NCI-H1105 treated with DMSO at 0.1 percent for 48 hours (cell line): ENCODE data around the gene MIER2.
"Not testable (repeated sequence)": the region's sequence is repeated elsewhere in the genome, so short reads cannot be mapped to it uniquely, and the experiment has no call there.

ENCODE experiments used
- DNase-seq: peaks from one replicate; lab custom pipeline; 2025; lab: John Stamatoyannopoulos, UW

The MIER2 gene, protein sequence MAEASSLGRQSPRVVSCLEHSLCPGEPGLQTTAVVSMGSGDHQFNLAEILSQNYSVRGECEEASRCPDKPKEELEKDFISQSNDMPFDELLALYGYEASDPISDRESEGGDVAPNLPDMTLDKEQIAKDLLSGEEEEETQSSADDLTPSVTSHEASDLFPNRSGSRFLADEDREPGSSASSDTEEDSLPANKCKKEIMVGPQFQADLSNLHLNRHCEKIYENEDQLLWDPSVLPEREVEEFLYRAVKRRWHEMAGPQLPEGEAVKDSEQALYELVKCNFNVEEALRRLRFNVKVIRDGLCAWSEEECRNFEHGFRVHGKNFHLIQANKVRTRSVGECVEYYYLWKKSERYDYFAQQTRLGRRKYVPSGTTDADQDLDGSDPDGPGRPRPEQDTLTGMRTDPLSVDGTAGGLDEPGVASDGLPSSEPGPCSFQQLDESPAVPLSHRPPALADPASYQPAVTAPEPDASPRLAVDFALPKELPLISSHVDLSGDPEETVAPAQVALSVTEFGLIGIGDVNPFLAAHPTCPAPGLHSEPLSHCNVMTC

DNA sequence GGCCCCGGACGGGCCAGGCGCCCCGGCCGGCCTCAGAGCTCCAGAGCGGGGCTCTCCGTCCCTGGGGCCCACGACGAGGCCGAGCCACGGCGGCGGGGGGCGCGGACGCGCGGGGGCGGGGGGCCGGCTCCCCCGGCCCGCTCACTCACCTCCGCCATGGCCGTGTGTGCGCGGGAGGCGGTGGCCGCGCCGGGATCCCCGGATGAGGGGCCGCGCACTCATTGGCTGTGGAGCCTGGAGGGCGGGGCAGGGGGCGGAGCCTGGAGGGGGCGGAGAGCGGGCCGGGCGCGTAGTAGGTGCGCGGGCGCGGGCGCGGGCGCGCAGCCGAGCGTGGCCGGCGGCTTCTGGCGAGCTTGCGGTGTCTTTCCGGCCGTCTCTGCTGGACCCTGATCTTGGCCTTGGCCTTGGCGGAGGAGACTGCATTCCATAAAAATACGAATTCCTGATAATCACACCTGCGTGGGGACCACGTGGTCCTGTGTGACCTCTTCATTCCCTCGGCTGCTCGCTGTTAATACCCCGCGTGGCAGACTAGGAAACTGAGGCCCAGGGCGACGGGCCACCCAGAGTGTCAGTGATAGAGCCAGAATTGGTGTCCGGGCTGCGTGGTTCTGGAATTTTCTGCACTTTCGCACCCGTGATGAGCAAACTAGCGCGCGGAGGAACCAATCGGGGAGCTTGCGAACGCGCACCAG, at the start of gene MIER2:
Gene MIER2 (minus strand): TSS at position 172 of the 695 bp plus-strand sequence. CDS start 14 bp downstream, at position 158.
- DNase-seq: peak; percentile 64

DNA sequence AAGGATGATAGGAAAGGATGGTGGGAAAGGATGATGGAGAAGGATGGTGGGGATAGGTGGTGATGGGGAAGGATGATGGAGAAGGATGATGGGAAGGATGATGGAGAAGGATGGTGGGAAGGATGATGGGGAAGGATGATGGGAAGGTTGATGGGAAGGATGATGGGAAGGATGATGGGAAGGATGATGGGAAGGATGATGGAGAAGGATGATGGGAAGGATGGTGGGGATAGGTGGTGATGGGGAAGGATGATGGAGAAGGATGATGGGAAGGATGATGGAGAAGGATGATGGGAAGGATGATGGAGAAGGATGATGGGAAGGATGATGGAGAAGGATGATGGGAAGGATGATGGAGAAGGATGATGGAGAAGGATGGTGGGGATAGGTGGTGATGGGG, 49.0 kb upstream of the MIER2 start:
- not testable (repeated sequence) for DNase-seq

DNA sequence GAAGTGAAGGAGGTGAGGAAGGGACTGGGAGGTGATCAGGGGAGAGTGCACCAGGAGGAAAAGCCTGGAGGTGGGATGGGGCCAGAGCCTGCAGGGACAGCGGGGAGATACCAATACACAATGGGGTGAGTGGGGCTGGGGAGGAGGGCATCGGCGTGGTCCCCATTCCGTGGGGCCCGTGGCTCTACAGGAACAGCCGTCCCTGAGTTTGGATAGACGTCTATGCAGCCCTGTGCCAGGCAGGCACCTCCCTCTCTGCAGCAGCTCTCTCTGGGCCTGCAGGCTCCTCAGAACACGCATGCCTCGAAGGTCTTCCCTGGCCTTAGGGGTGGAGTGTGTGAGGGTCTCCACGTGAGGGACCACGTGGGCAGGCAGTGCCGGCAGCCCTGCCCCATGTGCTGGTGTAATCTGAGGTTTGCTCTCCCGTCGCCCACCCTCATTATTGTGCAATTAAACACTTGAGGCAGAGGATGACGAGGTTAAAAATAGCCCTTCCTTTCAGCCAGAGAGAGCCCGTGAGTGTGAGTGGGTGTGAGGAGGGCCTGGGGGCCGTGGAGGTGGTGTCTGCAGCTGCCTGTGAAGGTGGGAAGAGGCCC, 47.9 kb upstream of the MIER2 start:
- DNase-seq: no peak

DNA sequence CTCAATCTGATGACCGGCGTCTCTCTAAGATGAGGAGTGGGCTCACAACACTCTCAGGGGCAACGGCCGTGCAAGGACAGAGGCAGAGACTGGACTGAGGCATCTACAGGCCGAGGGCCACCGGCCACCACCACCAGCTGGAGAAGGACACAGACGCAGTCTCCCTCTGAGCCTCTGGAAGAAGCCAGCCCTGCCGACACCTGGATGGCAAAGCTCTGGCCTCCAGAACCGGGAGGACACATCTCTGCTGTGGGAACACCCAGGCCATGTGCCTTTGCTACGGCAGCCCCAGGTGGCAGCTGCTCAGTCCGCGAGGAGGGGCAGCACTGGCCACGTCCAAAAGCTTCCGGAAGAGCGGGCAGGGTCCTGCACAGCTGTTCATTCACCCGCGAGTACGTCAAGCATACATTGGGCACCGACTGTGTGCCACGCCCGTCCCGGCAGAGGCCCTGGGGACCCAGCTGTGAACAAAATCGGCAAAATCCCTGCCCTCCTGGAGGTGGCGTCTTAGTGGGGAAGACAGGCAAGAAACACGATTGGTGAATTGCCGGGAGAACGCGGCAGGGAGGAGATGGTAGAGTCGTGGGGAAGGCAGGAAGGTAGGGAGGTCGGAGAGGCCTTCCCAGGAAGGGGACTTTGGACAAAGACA, 47.3 kb upstream of the MIER2 start:
- DNase-seq: no peak

DNA sequence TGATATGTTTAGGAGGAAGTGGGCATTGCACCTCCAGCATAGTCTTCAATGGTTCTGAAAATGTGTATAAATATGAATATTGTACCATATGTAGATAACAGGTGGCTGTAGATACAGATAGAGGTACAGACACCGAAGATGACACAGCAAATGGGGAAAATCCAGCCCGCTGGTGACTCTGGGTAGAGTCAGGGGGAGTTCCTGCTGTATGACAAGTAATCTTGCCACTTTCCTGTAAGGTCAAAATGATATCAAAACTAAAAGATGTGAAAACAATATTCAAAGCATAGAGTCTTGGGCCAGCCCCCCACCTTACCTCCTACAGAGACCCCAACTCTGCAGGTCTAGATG, 46.6 kb upstream of the MIER2 start:
- no peak for DNase-seq

DNA sequence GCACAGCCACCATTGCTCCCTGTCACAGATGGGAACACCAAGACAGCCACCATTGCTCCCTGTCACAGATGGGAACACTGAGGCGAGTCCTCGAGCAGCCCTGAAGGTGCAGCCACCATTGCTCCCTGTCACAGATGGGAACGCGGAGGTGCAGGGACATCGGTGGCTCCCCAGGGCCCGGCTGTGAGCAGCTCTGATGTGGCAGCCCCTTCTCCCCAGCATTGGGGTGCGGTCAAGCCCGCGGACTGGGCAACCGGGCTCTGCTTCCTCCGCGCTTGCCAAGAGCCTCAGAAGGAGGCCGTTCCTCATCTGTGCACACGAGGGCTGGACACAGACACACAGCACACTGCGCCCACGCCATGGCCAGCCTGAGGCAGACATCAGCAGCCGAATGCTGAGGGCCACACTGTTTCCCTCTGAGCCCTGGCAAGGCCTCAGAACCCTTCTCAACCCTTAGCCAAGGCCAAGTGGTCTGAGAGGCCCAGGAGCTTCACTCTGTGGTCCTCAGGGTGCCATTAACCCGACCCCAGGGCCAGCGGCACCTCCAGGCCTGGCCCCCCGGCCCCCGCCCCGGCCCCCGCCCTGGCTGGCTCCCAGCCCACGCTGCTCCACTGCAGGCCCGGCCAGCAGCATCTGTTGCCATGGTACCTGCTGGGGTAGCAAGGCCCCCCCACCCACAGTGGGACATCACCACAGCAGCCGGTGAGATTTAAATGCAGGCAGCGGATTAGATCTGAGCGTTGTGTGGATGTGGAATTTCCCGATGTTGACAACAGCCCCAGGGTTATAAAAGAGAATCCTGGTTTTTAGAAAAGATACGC, 46.0 kb upstream of the MIER2 start:
- no peak for DNase-seq

DNA sequence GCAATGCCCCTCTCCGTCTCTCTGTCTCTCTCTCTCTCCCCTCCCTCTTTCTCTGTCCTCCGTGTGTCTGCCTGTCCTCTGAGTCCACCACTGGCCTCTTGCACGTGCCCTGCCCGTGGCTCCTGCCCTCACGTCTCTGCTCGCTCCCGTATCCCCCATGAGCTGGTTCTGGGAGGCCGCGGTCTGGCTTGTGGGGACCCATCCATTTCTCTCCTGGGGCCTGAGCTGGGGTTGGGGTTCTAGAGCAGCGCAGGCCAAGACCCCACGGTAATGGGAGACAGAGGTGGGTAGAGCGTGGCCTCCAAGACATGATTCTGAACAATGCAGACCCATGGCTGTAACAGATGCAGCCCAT, 45.3 kb upstream of the MIER2 start:
- no peak for DNase-seq

DNA sequence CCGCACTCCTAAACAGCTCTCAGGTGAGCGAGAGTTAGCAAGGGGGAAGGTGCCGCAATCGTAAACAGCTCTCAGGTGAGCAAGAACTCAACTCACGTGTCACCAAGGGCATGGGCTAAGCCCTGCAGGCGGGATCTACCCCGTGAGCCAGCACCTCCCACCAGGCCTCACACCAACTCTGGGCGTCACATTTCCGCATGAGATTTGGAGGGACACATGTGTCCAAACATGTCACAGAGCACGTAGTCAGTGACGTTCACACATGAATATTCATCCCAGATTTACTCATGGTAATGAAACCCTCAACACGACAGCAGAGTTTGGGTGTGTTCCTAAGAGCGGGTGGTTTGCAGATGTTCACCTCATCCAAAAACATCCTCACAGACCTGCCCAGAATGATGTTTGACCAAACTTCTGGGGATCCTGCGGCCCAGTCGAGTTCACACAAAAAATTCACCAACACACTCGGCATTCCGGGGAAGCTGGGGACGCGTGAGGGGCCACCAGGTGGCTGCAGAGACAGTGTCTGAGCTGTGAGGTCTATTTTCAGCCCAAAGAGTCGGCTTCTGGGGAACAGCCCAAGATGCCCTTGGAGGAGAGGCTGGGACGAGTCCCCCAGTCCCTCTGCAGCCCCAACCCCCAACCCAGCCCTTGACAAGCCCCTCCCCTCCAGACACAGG, 44.8 kb upstream of the MIER2 start:
- no peak for DNase-seq

DNA sequence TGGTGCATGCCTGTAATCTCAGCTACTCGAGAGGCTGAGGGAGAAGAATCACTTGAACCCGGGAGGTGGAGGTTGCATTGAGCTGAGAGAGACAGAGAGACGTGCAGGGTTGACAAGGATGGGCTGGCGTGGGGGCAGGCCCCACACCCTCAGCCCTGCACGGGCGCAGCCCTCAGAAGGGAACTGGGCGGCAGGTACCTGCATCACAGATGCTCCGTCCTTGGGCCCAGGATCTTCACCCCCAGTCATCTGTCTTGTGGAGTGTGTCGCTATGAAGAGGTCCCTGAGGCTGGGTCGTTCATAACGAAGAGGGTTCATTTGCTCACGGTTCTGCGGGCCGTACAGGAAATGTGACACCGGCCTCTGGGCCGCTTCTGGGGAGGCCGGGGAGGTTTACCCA, 44.1 kb upstream of the MIER2 start:
- no peak for DNase-seq

DNA sequence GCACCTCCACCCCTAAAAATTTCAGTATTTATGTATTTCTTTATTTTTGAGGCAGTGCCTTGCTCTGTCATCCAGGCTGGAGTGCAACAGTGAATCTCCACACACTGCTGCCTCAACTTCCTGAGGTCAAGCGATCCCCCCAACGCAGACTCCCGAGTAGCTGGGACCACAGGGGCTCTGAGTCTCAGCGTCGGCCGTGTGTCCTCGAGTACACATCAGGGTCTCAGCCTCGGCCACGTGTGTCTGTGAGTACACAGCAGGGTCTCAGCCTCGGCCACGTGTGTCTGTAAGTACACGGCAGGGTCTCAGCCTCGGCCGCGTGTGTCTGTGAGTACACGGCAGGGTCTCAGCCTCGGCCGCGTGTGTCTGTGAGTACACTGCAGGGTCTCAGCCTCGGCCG, 43.2 kb upstream of the MIER2 start:
- no peak for DNase-seq

DNA sequence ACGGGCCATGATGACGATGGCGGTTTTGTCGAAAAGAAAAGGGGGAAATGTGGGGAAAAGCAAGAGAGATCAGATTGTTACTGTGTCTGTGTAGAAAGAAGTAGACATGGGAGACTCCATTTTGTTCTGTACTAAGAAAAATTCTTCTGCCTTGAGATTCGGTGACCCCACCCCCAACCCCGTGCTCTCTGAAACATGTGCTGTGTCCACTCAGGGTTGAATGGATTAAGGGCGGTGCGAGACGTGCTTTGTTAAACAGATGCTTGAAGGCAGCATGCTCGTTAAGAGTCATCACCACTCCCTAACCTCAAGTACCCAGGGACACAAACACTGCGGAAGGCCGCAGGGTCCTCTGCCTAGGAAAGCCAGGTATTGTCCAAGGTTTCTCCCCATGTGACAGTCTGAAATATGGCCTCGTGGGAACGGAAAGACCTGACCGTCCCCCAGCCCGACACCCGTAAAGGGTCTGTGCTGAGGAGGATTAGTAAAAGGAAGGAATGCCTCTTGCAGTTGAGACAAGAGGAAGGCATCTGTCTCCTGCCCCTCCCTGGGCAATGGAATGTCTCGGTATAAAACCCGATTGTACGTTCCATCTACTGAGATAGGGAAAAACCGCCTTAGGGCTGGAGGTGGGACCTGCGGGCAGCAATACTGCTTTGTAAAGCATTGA, 42.2 kb upstream of the MIER2 start:
- not testable (repeated sequence) for DNase-seq

DNA sequence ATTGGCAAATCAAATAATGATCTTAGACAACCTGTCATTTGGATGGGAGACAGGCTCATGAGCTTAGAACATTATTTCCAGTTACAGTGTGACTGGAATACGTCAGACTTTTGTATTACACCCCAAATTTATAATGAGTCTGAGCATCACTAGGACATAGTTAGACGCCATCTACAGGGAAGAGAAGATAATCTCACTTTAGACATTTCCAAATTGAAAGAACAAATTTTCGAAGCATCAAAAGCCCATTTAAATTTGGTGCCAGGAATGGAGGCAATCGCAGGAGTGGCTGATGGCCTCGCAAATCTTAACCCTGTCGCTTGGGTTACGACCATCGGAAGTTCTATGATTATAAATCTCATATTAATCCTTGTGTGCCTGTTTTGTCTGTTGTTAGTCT, 41.6 kb upstream of the MIER2 start:
- not testable (repeated sequence) for DNase-seq

DNA sequence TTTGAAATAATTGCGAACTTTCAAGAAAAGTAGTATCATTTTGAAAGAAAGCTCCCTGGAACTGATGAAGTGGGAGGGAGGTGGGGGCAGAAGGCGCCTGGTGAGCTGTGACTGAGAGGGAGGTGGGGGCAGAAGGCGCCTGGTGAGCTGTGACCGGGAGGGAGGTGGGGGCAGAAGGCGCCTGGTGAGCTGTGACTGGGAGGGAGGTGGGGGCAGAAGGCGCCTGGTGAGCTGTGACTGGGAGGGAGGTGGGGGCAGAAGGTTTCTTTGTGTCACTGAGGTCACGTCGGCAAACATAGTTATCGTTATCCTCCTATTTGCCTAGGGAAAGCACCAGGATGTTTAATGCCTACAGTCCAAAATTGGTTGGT, 40.2 kb upstream of the MIER2 start:
- no peak for DNase-seq

DNA sequence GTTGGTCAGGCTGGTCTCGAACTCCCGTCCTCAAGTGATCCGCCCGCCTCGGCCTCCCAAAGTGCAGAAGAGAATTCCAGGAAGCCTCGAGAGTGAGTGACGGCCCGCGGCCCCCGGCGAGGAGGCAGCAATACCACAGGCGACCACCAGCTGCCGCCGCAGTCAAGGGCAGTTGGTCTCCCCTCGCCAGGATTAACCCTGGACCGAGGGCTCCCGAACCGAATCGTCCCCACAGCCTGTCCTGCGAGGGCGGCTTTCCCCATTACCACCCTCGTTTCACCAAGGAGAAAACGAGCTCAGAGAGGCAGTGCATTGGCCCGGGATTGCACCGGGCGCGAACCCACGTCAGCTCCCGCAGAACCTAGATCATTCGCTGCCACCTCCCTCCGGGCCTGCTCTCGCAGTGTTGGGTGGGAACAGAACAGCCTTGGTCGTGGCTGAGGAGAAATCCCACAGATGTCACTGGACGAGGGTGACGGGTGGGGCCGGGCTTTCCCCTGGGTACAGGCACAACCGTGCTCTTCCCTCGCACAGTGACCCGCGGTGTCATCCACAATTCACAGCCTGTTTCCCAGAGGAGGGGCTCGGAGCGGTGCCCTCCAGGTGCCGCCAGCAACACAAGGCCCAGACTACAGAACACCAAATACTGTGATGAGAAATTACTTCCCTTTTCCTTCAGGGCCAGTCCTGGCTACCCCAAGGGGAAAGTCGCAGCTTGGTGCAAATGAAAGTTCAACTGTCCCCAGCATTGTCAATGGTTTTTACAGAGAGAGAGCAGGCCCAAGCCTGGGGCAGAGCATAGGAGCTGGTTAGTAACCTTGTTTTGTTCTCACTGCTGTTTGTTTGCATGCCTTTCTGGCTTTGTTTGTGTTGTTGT, 39.6 kb upstream of the MIER2 start:
- DNase-seq: no peak

DNA sequence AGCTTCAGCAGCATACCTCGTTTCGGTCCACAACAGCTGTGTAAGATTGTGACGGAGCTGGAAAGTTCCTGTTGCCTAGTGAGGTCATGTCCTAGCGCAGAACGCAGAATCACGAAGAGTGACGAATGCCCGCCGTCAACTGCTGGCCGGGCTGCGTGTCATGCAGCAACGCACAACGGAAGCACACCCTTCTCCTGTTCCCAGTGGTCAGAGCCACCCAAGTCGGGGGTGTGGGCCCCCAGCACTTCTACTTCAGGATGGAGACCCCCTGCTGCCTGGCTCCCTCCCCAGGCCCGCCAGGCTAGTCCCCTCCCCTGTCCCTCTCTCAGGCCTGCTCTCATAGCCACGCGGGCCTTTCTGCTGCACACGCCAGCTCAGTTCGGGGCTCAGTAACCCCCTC, 38.4 kb upstream of the MIER2 start:
- no peak for DNase-seq

DNA sequence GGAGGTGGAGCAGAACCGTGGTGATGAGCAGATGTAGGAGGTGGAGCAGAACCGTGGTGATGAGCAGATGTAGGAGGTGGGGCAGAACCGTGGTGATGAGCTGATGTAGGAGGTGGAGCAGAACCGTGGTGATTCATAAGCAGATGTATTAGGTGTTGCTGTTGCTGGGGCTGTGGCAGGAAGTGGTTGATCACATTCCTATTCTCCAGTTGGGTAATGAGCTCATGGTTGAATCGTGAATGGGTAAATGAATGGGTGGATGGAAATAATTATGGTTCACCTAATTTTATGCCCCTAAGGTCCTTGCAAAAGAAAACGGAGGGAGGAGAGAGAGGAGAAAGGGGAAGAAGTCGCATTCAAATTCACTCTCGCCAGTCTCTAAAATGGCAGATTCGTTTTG, 38.0 kb upstream of the MIER2 start:
- not testable (repeated sequence) for DNase-seq

DNA sequence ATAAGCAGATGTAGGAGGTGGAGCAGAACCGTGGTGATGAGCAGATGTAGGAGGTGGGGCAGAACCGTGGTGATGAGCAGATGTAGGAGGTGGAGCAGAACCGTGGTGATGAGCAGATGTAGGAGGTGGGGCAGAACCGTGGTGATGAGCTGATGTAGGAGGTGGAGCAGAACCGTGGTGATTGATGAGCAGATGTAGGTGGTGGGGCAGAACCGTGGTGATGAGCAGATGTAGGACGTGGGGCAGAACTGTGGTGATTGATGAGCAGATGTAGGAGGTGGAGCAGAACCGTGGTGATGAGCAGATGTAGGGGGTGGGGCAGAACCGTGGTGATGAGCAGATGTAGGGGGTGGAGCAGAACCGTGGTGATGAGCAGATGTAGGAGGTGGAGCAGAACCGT, 37.3 kb upstream of the MIER2 start:
- DNase-seq: not testable (repeated sequence)

DNA sequence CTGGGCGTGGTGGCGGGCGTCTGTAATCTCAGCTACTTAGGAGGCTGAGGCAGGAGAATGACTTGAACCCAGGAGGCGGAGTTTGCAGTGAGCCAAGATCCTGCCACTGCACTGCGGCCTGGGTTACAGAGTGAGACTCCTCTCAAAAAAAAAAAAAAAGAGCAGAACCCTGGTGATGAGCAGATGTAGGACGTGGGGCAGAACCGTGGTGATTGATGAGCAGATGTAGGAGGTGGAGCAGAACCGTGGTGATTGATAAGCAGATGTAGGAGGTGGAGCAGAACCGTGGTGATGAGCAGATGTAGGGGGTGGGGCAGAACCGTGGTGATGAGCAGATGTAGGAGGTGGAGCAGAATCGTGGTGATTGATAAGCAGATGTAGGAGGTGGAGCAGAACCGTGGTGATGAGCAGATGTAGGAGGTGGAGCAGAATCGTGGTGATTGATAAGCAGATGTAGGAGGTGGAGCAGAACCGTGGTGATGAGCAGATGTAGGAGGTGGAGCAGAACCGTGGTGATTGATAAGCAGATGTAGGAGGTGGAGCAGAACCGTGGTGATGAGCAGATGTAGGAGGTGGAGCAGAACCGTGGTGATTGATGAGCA, 36.1 kb upstream of the MIER2 start:
- DNase-seq: not testable (repeated sequence)

DNA sequence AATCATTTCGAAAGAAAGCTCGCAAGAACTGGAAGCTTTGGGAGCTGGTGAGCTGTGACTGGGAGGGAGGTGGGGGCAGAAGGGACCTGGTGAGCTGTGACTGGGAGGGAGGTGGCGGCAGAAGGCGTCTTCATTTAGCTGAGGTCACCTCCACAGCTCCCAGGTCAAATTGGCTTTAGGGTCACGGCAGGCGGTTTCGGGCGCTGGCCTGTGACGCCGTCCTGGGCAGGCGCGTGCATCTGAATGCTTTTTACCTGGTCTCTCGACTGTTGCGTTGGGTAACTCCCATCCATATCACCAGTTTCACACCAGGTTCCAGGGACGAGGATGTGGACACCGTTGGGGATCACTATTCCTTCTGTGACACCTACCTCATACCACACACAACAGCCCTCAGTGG, 35.2 kb upstream of the MIER2 start:
- DNase-seq: no peak
